ENCODE measurements around the gene BPGM.

The BPGM gene

GRCh38 chr7:134694767-134695166 lies 48.1 kb downstream of the BPGM start:
- Histone ChIP-seq H3K27me3 (no peaks in the 10 kb centered on the region), H3K27ac (no peak overlapping the region)
- no peak for TF ChIP-seq Cebpa-rat (IDR thresholded peaks at IDR 0.05)

GRCh38 chr7:134695321-134695860 lies 48.7 kb downstream of the BPGM start:
- H4K20me1 ChIP-seq, result no peaks in the 10 kb centered on the region
- no peak overlapping the region for H3K4me3 ChIP-seq
- no peak overlapping the region for H3K27ac ChIP-seq
- no peak for TF ChIP-seq Cebpa-rat (IDR thresholded peaks at IDR 0.05)
- H3K4me2 ChIP-seq, result no peak overlapping the region
- no peak overlapping the region for H3K9ac ChIP-seq
- peaks cover 12 to 29% (median 20%) of the 10 kb centered on the region in 10 experiments for H3K4me1 ChIP-seq
- no peaks in the 10 kb centered on the region for H3K36me3 ChIP-seq
- H3K9me3 ChIP-seq (replicated peaks in 1 of 11), result no peaks in the 10 kb centered on the region
- H3K27me3 ChIP-seq, result no peaks in the 10 kb centered on the region

More at GRCh38 chr7:134694767-134695166, 48.1 kb downstream of the BPGM start:
- Histone ChIP-seq H3K4me3 (no peak overlapping the region), H3K9me3 (replicated peaks in 1 of 11) (no peaks in the 10 kb centered on the region), H3K9ac (no peak overlapping the region), H3K4me1 (peaks cover 17 to 35% (median 25%) of the 10 kb centered on the region in 10 experiments), H3K36me3 (no peaks in the 10 kb centered on the region), H3K4me2 (no peak overlapping the region), H4K20me1 (no peaks in the 10 kb centered on the region)

GRCh38 chr7:134696261-134696660 lies 49.6 kb downstream of the BPGM start:
- no peaks in the 10 kb centered on the region for H3K9me3 ChIP-seq (replicated peaks in 1 of 11)
- H3K9ac ChIP-seq, result no peak overlapping the region
- H3K27me3 ChIP-seq, result no peaks in the 10 kb centered on the region
- H3K4me1 ChIP-seq, result peaks cover 3 to 20% (median 12%) of the 10 kb centered on the region in 10 experiments; a peak in 19 of 20 replicates
- no peak overlapping the region for H3K4me3 ChIP-seq
- no peak overlapping the region for H3K27ac ChIP-seq
- TF ChIP-seq Cebpa-rat (IDR thresholded peaks at IDR 0.05), result no peak
- H4K20me1 ChIP-seq, result no peaks in the 10 kb centered on the region
- H3K4me2 ChIP-seq, result no peak overlapping the region
- H3K36me3 ChIP-seq, result no peaks in the 10 kb centered on the region

GRCh38 chr7:134697205-134697886 lies 50.7 kb downstream of the BPGM start:
- no peak overlapping the region for H3K4me2 ChIP-seq
- H3K27me3 ChIP-seq, result no peaks in the 10 kb centered on the region
- H3K4me3 ChIP-seq, result no peak overlapping the region
- no peak for TF ChIP-seq Cebpa-rat (IDR thresholded peaks at IDR 0.05)
- no peaks in the 10 kb centered on the region for H4K20me1 ChIP-seq
- H3K9ac ChIP-seq, result no peak overlapping the region
- peaks cover 0 to 12% (median 3%) of the 10 kb centered on the region in 10 experiments; a peak in 16 of 20 replicates for H3K4me1 ChIP-seq
- H3K9me3 ChIP-seq (replicated peaks in 1 of 11), result no peaks in the 10 kb centered on the region
- no peak overlapping the region for H3K27ac ChIP-seq
- H3K36me3 ChIP-seq, result no peaks in the 10 kb centered on the region

- H4K20me1 ChIP-seq, result no peaks in the 10 kb centered on the region
- no peak overlapping the region for H3K9ac ChIP-seq
- H3K4me1 ChIP-seq, result peaks cover 0 to 2% (median 0%) of the 10 kb centered on the region in 10 experiments; a peak in 2 of 20 replicates
- H3K27me3 ChIP-seq, result no peaks in the 10 kb centered on the region
- TF ChIP-seq Cebpa-rat (IDR thresholded peaks at IDR 0.05), result no peak
- H3K4me3 ChIP-seq, result no peak overlapping the region
- no peaks in the 10 kb centered on the region for H3K9me3 ChIP-seq (replicated peaks in 1 of 11)
- H3K27ac ChIP-seq, result no peak overlapping the region
- H3K36me3 ChIP-seq, result no peaks in the 10 kb centered on the region
- no peak overlapping the region for H3K4me2 ChIP-seq
Measured at GRCh38 chr7:134698481-134698880, 51.8 kb downstream of the BPGM start.

GRCh38 chr7:134699021-134699818 lies 52.6 kb downstream of the BPGM start:
- Histone ChIP-seq H3K4me3 (no peak overlapping the region), H4K20me1 (no peaks in the 10 kb centered on the region), H3K27me3 (no peaks in the 10 kb centered on the region), H3K4me2 (no peak overlapping the region), H3K9me3 (replicated peaks in 1 of 11) (peaks cover 0 to 3% (median 0%) of the 10 kb centered on the region in 11 experiments; a peak in 3 of 22 replicates), H3K36me3 (no peaks in the 10 kb centered on the region), H3K9ac (no peak overlapping the region), H3K4me1 (peaks cover 0 to 7% (median 0%) of the 10 kb centered on the region in 10 experiments; a peak in 4 of 20 replicates), H3K27ac (no peak overlapping the region)
- TF ChIP-seq Cebpa-rat (IDR thresholded peaks at IDR 0.05), result no peak

GRCh38 chr7:134699899-134700298 lies 53.2 kb downstream of the BPGM start:
- Histone ChIP-seq H3K27ac (no peak overlapping the region), H4K20me1 (no peaks in the 10 kb centered on the region), H3K4me2 (no peak overlapping the region), H3K9ac (no peak overlapping the region), H3K4me3 (no peak overlapping the region), H3K36me3 (no peaks in the 10 kb centered on the region), H3K4me1 (peaks cover 0 to 13% (median 0%) of the 10 kb centered on the region in 10 experiments; a peak in 7 of 20 replicates), H3K27me3 (no peaks in the 10 kb centered on the region), H3K9me3 (replicated peaks in 1 of 11) (peaks cover 0 to 8% (median 0%) of the 10 kb centered on the region in 11 experiments; a peak in 5 of 22 replicates)
- no peak for TF ChIP-seq Cebpa-rat (IDR thresholded peaks at IDR 0.05)

- H3K36me3 ChIP-seq, result no peaks in the 10 kb centered on the region
- H3K4me2 ChIP-seq, result no peak overlapping the region
- H3K27me3 ChIP-seq, result no peaks in the 10 kb centered on the region
- H4K20me1 ChIP-seq, result no peaks in the 10 kb centered on the region
- H3K9ac ChIP-seq, result no peak overlapping the region
- H3K9me3 ChIP-seq (replicated peaks in 1 of 11), result peaks cover 0 to 8% (median 0%) of the 10 kb centered on the region in 11 experiments; a peak in 5 of 22 replicates
- TF ChIP-seq Cebpa-rat (IDR thresholded peaks at IDR 0.05), result no peak
- H3K4me1 ChIP-seq, result peaks cover 0 to 15% (median 0%) of the 10 kb centered on the region in 10 experiments; a peak in 7 of 20 replicates
- no peak overlapping the region for H3K4me3 ChIP-seq
- no peak overlapping the region for H3K27ac ChIP-seq
Measured at GRCh38 chr7:134701272-134701671, 54.6 kb downstream of the BPGM start.
